CD4-positive, alpha-beta T cell treated with Interleukin-21 for 1 hour (primary cell): ENCODE data around the gene GBGT1.

Source experiments
- DNase-seq: peaks from one replicate; pipeline ENCODE4 v3.0.0-alpha.2; 2020

The GBGT1 gene

GRCh38 chr9:133160742-133161546 lies 2.8 kb downstream of the GBGT1 start:
- DNase-seq = peak; percentile 55

GRCh38 chr9:133158695-133159094 lies 5.0 kb downstream of the GBGT1 start:
- DNase-seq = no peak

- no peak for DNase-seq
These were observed 8.6 kb downstream of the GBGT1 start for GRCh38 chr9:133155156-133155555.

GRCh38 chr9:133154097-133154989 lies 9.4 kb downstream of the GBGT1 start:
- no peak for DNase-seq

GRCh38 chr9:133153227-133154096 lies 10.3 kb downstream of the GBGT1 start:
- DNase-seq = no peak

GRCh38 chr9:133151601-133152525 lies 11.9 kb downstream of the GBGT1 start:
- no peak for DNase-seq

- no peak for DNase-seq
These were observed 12.7 kb downstream of the GBGT1 start for GRCh38 chr9:133151041-133151440.

GRCh38 chr9:133149130-133150015 lies 14.3 kb downstream of the GBGT1 start:
- peak; percentile 87 for DNase-seq

- peak; percentile 84 for DNase-seq
These were observed 15.2 kb downstream of the GBGT1 start for GRCh38 chr9:133148199-133149129.

GRCh38 chr9:133147412-133148198 lies 16.1 kb downstream of the GBGT1 start:
- DNase-seq = peak; percentile 92

GRCh38 chr9:133146746-133147411 lies 16.8 kb downstream of the GBGT1 start:
- DNase-seq = no peak

- no peak for DNase-seq
These were observed 18.5 kb downstream of the GBGT1 start for GRCh38 chr9:133144904-133145851.

GRCh38 chr9:133144142-133144903 lies 19.4 kb downstream of the GBGT1 start:
- DNase-seq = peak; percentile 93

- no peak for DNase-seq
These were observed 20.0 kb downstream of the GBGT1 start for GRCh38 chr9:133143639-133144141.

GRCh38 chr9:133142684-133143622 lies 20.8 kb downstream of the GBGT1 start:
- DNase-seq = peak; percentile 63
